Right renal pelvis (tissue), 4 donors: Measurements from ENCODE around the gene MESP1. TPM values are rescaled to one million over a fixed set of nuclear protein-coding genes. Genes with fewer than 3 reads are reported as not detected.

Source experiments
- DNase-seq, 4 donors: peaks; one replicate each; pipeline ENCODE4 v3.0.0-alpha.2; 2013; ENCODE audit warnings: low read depth in 4 of 4, low spot score in 3 of 4, missing footprints in 1 of 4
- polyA plus RNA-seq, 4 donors: library from polyadenylated mRNA; unstranded; fragments of 120-200 nt; gene quantifications; one replicate each; pipeline ENCODE4 v1.2.1, GENCODE V29; 2013; ENCODE audit not compliant: insufficient read length in 4 of 4

Gene MESP1
- polyA plus RNA-seq, 4 donors = 0.72 to 1.9 (median 1.2) TPM

DNA sequence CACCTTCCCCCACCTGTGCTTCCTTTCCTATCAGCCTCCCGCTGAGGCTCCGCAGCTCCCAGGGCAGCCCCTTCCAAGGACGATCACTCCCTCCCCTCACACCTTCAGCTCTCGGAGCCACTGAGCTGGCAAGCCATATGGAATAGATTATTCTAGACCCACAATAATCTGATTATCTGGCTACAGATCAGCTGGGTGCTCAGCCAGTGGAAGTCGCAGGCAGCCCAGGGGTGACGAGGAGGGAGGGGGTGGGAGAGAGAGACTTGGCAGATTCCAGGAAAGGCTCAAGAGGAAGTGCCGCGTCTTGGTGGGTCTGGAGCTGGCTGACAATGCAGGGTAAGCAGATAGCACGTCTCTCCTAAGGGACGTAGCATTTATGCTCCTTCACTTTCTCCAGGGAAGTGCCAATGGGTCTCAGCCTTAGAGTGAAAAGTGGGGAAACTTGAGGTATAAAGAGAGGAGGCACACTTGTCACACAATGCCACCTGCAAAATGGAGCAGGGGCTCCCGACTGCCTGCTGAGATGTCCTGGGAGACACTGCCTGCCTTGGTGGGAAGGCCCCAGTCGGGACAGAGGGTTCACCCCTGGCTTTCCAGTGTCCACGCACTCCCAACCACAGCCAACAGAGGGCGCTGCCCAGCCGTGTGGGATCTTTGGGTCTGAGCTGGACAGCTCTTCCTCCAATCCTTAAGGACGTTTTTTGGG lies 9.4 kb upstream of the MESP1 start:
- DNase-seq = peak in 2 of 4 donors; percentile 52 to 55

- DNase-seq = no peak
These were observed 8.8 kb upstream of the MESP1 start for GRCh38 chr15:89759835-89760234.

DNA sequence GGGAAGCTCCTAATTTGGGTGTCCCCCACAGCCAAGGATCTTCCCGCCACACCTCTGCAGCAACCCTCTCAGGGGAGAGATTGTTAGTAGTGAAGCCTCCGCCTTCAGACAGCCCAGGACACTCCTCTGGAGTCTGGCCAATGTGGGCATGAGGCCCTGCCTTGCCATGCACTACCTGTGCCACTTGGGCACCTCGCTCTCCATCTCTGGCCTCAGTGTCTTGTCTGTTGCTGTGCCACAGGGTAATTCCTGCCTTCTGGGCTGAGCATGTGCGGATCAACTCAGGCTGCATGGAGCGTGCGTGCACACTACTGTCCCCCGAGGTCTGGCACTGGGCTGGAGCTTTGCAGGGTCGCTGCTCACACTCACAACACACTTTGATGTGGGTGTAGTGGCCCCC lies 7.9 kb upstream of the MESP1 start:
- DNase-seq = no peak

DNA sequence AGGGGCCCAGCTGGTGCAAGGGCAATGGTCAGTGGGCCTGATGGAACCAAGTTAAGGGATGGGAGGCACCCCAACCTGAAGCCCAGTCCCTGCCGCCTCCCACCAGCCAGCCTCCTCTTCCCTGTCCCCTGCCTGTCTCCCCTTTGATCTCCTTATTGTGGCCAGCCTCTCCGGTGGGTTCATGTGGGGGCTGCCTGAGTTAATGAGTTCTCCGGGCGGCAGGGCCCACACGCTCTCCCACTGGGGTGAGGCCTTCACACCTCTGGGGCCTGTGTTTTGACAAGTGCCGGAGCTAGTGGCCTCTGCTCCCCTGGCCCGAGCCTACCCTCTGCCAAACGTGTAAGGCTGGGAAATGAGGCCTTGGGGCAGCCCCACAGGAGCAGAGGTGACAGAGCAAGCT lies 7.2 kb upstream of the MESP1 start:
- DNase-seq = no peak

DNA sequence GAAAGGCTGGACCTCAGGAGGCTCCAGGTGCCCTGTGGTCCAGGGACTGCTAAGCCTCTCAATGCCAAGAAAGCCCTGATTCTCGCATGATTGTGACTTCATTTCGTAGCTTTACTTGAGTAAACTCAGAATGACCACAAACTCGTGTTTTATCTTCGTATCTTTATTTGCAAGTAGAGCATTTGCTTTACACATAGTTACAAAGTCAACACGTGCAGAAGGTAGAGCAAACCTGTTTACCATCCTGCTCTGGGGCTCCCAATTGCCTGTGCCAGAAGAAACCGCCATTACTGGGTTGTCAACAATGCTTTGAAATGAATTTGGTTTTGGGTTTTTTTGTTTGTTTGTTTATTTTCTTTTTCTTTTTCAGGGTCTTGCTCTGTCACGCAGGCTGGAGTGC lies 5.8 kb upstream of the MESP1 start:
- DNase-seq = no peak

- DNase-seq = no peak
These were observed 4.7 kb upstream of the MESP1 start for GRCh38 chr15:89755701-89756100.

DNA sequence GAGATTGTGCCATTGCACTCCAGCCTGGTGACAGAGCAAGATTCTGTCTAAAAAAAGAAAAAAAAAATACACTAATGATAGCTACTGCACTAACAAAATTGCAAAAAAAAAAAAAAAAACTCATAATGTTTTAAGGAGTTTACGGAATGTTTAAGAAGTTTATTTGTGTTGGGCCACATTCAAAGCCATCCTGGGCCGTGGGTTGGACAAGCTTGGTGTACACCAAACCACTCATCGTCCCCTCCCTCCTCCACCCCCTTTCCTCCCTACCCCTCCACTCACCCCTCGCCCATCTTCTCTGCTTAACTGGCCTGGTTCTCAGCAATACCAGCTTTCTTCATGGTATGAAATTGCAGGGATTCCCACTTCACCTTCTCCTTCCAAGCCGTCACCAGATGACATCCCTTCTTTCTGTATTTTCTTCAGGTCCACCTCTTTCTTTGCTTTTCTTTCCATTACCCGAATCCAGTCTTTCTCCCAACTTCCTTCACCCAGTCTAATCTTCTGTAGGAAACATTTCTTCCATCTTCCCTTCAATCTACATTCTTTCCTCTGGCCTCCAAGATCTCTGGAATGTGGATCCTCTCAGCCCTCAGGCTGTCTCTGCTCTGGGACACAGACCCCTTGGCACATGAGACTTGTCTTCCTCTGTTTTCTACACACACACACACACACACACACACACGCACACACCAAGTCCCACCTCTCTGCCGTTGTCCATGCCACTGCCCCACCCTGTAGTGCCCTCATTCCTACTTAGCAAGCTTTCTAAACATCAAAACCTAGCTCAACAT lies 3.5 kb upstream of the MESP1 start:
- DNase-seq = no peak

GRCh38 chr15:89753855-89754254 lies 2.8 kb upstream of the MESP1 start:
- no peak for DNase-seq

- DNase-seq = no peak
These were observed 699 bp upstream of the MESP1 start for GRCh38 chr15:89751748-89752147.

- no peak for DNase-seq
These were observed 994 bp downstream of the MESP1 start for GRCh38 chr15:89749951-89750559.

DNA sequence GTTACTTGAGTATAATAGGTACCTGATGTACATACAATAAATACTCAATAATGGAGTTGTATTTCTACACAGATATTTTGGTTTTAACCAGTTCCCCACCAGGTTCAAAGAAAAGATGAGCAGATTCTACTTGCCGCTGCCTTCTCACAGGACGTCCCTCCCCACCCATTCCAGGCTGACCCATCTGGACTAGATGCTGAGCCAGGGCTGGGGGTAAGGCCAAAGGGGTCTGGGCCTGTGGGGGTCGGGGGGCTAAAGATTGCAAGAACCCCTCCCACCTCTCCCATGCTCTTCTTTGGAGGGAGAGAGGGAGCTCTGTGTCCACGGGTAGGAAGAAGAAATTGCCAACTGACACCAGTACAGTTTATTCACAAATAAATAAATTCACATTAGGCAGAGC lies 1.5 kb downstream of the MESP1 start:
- no peak for DNase-seq

DNA sequence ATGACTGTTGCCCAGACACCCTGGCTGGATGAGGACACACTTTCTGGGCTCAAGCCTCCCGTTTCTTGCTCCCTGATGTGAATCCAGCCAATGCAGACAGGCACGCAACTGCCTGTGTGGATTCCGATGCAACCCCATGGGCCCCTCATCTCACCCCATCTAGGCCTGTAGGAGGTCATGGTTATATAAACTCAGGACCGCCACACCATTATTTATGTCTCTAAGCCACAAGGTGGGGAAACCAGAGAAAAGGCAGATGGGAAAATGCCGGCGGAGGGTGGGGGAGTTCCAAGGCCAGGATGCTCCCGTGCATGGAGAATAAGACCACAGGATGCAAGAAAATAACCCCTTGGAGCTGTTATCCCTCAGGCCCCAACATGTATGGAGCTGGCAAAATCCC lies 2.0 kb downstream of the MESP1 start:
- no peak for DNase-seq

DNA sequence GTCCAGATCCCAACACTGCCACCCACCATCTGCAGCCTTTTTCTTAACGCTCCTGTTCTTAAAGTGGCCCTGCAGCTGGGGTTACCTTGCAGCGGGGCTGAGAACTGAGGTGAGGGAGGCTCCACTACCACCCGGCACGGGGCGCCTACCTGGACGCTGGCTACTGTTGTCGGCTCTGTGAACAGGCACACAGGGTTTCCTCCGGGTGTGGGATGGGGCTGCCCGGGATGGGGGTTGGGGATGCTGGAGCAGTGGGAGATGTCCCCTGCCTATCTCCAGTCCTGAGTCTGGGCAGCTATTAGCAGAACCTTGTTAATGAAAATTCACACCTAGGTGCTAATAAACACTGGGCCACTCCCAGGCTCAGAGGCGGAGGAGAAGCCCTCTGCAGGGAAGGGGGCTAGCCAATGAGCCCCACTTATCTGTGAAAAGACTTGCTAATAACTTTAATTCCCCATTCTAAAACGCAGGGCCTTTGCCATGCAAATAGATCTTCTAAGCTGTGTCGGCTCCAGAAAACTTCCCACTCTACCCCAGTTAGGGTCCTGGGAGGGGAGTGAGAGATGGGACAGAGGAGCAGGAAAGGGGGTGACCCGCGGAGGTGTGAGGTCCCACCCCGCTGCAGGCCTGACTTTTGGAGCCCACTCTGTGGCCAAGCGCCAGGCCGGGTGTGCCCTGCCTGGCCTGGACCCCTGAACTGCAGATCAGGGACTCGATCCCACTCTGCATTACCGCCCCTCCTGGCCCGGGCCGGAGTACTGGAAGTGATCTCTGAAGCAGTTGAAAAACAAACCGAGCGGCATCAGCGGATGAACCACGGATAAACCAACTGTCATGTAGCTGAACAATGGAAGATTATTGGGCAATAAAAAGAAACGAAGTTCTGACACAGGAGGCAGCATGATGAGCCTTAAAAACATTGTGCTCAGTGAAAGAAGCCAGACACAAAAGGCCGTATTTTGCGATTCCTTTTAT lies 3.1 kb downstream of the MESP1 start:
- no peak for DNase-seq

DNA sequence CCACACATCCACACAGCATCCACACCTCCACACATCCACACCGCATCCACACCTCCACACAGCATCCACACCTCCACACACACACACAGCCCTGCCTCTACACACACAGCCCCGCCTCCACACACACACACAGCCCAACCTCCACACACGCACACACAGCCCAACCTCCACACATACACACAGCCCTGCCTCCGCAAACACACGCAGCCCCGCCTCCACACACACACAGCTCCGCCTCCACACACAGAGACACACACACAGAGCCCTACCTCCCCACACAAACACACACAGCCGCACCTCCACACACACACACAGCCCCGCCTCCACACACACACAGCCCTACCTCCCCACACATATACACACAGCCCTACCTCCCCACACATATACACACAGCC lies 4.7 kb downstream of the MESP1 start:
- DNase-seq = no peak

DNA sequence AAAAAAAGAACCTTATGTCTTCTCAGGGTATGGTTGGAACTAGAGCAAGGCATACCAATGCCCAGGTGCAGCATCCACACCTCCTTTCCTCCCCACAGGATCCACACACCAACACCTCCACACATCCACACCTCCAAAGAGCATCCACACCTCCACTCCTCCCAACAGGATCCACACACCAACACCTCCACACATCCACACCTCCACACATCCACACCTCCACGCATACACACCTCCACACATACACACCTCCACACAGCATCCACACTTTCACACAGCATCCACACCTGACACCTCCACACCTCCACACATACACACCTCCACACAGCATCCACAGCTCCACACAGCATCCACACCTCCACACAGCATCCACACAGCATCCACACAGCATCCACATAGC lies 5.3 kb downstream of the MESP1 start:
- DNase-seq = no peak

- DNase-seq = no peak
These were observed 5.9 kb downstream of the MESP1 start for GRCh38 chr15:89745131-89745530.

DNA sequence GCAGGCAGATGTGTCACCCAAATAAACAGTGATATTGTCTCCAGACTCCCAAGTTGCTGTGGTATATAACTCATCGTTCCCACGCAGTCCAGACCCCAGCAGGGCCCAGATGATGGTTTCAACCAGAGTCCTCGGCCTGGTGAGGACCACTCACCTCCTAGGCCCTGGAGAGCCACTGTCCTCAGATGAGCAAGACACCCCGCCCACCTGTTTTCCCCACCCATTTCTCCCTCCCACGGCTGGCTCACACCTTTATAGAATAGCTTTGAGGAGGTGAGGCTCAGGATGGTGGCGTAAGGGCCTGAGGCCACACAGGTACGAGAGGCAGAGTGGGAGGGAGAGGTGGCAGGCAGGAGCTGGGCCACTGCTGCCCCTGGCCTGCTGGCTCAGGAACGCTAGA lies 7.5 kb downstream of the MESP1 start:
- no peak for DNase-seq

GRCh38 chr15:89743011-89743410 lies 8.0 kb downstream of the MESP1 start:
- DNase-seq = no peak

- peak in 3 of 4 donors; percentile 63 to 72 (median 66) for DNase-seq
These were observed 10.9 kb downstream of the MESP1 start for GRCh38 chr15:89740137-89740536.

- DNase-seq = no peak
These were observed 15.3 kb downstream of the MESP1 start for GRCh38 chr15:89735773-89736172.
